Heart left ventricle (tissue), 13 donors: ENCODE results near the gene SLC2A4RG.

Experiments
- CTCF ChIP-seq, 12 donors: fragments of 200-600 bp; sonication (generic) in 4 of 12; IDR thresholded peaks; one replicate each; pipeline versions ENCODE4 v1.5.0 to v1.8.0; 2018 to 2022; ENCODE audit warnings: antibody characterized with exemption in 12 of 12, mild to moderate bottlenecking in 5 of 12
- POLR2A ChIP-seq, 2 donors: fragments of 450-650 bp; IDR thresholded peaks; one replicate each; pipeline ENCODE4 v1.6.1; 2017; ENCODE audit warnings: antibody characterized with exemption in 2 of 2, mild to moderate bottlenecking in 2 of 2, moderate library complexity in 2 of 2
- donor health status: ischemic (EF 13 %, LVEDD 7.1; RV severe dilation, severe dysfunction).
- donor health status: DM: no; HTN: yes; CAD: no.
- donor health status: DM: no; HTN: no; CAD: no.
- donor health status: ischemic (EF 25% LVEDD 6.9; RV normal size, moderate dysfunction).
- donor health status: ischemic (EF 25% LVEDD 5.7; RV mildly dilated, moderate dysfunction).
- donor health status: ischemic (EF 35%, LVEDD 5.7; RV mildly dilated, moderate dysfunction).
- donor health status: nonischemic (EF 11% LVEDD 7.7; RV severe dilation, severe dysfunction).
- donor health status: DM: yes; HTN: yes; CAD: no.
- donor health status: PGD.
- donor health status: ischemic (EF 29% LVEDD 5.4; RV normal size, mild dysfunction).
- donor health status: nonischemic (EF 23%, LVEDD 6.1; RV moderate dilation, normal function).

- TF ChIP-seq CTCF (IDR thresholded peaks at IDR 0.05) (no peak), POLR2A (IDR thresholded peaks at IDR 0.05) (no peak)
Measured at GRCh38 chr20:63709149-63709527, 30.4 kb upstream of the SLC2A4RG start.
